H4 (cell line): ENCODE data around the gene NLN. TPM values are rescaled to one million over a fixed set of nuclear protein-coding genes. Genes with fewer than 3 reads are reported as not detected.
"Not testable (repeated sequence)": the region's sequence is repeated elsewhere in the genome, so short reads cannot be mapped to it uniquely, and the experiment has no call there.

Experiments used
- DNase-seq: peaks from one replicate; pipeline ENCODE4 v3.0.0-alpha.2; 2015; ENCODE audit warnings: low spot score
- total RNA-seq: library from RNA; depleted of rRNA; stranded (reverse); fragments of >200 nt; shearing (Covaris generic); gene quantifications from 2 replicates; pipeline ENCODE4 v1.2.3, GENCODE V29; 2014

The NLN gene
- total RNA-seq, 1 experiment from 2014 or later, result 33.6 TPM

DNA sequence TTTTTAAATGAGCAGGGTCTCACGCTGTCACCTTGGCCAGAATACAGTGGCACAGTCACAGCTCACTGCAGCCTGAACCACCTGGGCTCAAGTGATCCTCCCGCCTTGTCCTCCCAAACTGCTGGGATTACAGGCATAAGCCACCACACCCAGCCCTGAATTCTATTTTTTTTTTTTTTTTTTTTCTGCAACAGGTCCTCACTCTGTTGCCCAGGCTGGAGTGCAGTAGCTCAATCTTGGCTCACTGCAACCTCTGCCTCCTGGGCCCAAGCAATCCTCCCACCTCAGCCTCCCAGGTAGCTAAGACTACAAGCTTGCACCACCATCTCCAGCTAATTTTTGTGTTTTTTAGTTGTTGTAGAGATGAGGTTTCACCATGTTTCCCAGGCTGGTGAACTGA is 51.0 kb downstream of the NLN start:
- not testable (repeated sequence) for DNase-seq

DNA sequence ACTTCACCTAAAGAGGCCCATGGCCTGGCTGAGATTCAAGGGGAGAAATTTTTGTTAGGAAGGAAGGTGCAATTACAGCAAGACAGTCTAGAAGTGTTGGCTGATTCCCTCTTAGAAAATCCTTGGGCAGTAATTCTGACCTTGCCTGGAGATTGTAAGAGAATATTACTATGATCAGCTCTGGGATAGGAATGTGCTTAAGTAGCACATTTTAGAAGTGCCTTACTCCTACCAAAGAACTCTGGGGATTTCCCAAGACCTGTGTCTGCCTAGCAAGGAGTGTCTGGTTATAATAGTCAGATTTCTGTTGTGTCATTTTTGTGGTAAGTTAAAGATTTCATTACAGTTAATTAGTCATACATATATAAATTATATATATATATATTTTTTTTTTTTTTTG is 52.3 kb downstream of the NLN start:
- DNase-seq, result no peak

DNA sequence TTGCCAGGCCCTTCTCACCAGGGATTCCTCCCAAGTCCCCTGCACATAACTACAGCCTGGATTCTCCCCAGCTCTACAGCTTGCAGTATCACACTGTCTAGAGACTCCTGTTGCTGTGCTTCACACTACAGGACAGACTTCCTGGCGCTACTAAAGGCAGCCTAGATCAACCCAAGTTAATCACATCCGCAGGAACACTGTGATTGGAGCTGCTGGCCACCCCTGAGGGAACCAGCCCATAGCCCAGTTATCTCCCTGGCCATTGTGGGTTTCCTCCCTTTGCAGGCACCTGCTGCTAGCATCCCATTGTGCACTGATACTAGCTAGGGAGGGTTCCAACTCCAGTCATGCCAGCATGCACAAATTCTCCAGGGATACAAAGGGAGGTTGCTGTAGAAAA is 53.5 kb downstream of the NLN start:
- DNase-seq, result no peak

DNA sequence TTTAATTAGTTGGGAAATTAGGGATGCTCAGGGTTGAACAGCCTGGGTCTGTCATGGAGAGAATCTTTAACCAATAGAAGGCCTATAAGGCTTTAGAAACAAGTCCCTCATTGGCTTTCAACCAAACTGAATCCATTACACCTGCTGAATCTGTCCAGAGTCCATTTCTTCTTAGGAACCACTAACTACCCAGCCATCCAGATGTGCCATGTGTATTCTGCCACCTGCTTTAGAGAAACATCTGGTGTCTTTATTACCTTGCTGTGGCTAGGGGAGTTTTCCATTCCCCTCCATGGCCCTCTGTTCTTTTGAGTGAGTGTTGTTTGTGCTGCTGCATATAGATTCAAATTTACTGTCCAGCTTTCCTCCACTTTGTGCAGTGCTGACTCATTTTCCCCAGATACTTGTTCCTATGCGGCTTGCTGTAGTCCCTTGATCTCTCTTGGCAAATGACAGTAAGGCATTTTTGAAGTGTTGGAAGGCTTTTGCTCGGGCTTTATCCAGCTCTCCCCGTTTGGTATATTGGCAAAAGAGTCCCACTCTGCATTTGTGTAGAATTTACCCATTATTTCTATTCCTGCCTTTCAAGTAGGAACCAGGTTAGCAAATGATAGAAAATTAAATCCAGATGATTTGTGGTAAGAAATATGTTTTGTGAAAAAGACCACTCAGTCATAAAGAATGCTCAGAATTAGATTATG is 54.6 kb downstream of the NLN start:
- DNase-seq, result no peak

DNA sequence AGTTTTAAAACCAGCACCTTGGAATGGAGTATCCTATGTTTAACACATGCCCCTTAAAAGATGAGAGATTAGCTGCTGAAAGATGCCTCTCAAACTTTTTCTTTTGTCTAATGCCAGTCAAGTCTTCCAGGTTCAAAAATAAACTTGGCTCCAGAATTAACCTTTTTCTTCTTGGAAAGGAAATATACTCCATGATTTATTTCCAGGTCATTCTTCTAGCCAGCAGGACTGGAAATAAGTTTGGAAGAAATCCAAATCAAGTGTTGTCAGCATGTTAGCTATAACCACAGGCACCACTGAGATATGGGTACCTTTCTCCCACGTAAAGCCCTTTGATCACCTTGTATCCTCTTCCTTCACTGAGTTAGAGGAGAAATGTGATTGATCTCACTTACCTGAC is 56.1 kb downstream of the NLN start:
- no peak for DNase-seq

DNA sequence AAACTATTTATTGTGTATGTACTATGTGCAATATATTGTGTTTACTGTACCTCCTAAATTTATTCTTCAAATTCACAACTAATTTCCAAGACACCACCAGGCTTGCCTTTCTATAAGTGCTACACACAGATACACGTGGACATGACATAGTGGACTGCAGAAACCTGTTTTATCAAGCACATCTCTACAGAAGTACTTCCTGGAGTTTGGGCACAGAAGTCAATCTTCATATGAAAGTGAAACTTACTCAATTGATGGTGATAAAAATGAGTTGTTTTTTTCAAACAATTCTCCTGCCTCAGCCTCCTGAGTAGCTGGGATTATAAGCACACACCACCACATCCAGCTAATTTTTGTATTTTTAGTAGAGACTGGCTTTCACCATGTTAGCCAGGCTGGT is 57.6 kb downstream of the NLN start:
- DNase-seq, result no peak

DNA sequence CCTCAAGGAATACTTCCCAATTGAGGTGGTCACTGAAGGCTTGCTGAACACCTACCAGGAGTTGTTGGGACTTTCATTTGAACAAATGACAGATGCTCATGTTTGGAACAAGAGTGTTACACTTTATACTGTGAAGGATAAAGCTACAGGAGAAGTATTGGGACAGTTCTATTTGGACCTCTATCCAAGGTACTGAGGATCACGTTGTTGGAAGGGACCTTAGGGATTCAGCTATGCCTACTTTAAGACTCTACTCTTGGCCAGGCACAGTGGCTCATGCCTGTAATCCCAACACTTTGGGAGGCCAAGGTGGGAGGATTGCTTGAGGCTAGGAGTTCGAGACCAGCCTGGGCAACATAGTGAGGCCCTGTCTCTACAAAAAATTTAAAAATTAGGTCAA is 66.3 kb downstream of the NLN start:
- DNase-seq, result not testable (repeated sequence)

DNA sequence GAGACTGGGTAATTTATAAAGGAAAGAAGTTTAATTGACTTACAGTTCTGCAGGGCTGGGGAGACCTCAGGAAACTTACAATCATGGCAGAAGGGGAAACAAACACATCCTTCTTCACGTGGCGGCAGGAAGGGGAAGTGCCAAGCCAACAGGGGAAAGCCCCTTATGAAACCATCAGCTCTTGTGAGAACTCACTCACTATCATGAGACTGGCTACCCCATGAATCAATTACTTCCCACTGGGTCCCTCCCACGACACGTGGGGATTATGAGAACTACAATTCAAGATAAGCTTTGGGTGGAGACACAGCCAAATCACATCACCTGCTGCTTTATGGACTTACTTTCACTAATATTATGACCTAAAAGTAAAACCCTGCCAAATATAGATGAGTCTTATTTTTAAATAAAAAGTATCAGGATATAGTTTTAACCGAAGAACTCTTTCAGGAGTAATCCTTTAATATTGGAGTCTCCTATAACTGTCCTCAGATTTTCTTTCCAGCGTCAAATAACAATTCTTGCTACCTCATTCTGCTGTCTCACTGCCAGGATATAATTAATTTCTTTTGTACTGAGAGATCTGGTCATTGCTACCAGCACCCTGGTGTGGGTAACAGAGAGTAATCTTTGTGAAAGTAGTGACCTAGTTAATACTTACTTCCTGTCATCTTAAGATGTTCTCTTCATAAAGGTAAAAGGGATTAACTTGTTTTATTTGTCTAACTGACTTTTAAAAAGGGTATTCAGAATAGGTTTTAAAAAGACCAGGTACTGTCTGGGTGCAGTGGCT is 68.6 kb downstream of the NLN start:
- DNase-seq, result no peak

DNA sequence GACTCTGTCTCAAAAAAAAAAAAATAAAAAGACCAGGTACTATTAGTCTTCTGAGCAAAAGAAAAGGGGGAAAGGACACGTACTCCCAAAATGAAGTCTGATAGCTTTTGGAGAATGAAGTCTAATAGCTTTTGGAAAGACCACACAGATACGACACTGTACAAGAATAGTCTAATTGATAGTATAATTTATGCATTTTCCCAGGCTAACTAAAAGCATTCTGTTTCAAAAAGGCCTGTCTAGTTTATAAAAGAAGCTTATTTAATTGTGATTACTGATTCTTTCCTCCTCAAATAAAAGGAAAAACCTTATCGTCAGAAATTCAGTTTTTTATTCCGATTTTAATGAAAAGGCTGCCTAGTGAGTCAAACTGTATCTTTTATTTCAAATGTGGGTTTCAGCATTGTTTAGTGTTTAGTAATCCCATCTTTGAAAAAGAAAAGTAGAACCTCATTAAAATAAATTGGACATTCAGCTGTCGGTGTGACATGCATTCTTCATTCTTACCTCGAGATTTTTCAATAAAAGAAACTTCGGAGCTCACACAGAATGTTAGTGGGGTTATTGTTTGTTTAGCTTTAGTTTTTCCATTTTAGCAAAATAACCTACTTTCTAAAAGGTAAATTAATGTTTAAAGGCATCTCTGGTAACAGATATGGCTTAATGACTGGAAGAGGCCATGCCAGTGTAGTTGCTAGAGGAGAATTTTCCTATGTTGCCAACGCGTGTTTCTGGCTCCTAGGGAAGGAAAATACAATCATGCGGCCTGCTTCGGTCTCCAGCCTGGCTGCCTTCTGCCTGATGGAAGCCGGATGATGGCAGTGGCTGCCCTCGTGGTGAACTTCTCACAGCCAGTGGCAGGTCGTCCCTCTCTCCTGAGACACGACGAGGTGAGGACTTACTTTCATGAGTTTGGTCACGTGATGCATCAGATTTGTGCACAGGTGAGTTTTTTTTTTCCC is 70.0 kb downstream of the NLN start:
- DNase-seq, result no peak

DNA sequence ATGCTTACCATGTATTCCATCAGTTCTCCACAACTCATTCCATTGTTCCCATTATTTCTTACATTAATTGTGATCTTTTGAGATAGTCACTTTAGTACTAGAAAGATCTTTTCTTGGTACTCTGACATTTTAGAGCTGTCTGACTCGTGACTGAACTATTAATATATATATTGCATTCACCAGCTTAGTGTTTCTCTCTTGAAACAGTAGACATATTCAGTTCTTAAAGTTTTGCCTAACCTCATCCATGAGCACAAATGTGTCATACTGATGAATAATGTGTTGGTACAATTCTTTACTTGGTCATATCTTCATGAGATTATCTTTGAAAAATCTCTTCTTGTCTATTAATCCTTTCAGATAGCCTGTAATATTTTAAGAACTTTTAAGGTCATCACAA is 74.3 kb downstream of the NLN start:
- no peak for DNase-seq

DNA sequence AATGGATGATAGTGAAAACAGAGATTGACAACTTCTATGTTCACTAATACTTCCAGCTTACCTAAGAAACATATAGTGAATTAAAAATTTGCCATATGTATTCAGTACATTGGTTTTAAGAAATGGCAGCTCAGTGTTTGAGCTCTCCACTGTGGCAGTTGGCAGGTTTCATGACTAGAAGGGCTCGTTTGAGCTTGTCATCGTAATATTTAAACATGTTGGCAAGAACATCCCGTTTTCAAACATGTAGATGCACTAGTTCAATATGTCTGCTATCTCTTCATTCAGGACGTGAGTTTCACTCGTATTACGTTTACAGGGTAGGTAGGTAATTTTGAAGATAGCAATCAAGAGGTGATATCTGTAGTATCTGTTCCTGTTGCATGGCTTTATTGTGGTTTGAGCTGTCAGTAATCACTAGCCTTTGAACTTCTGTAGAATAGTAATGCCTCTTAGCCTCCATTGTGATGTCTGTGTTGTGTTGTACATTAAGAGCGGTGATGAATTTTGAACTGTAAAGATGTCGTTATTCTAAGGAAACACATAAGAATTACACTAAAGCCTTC is 74.8 kb downstream of the NLN start:
- DNase-seq, result no peak

DNA sequence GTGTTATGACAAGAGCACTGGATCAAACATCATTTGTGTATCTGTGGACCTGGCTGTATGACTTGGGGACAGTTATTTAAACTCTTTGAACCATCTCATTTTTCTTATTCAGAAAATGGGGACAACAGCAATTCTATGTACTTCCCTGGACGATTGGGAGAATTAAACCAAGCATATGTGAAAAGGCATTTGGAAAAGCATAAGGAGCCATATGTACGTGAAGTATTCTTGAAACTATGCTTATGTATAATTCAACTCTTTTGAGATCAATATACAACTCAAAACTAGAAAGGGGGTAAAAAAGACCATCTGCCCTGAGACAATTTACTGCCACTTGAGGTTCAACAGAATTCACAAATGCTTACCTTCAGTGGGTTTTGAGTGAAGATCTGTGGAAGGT is 75.5 kb downstream of the NLN start:
- DNase-seq, result no peak

DNA sequence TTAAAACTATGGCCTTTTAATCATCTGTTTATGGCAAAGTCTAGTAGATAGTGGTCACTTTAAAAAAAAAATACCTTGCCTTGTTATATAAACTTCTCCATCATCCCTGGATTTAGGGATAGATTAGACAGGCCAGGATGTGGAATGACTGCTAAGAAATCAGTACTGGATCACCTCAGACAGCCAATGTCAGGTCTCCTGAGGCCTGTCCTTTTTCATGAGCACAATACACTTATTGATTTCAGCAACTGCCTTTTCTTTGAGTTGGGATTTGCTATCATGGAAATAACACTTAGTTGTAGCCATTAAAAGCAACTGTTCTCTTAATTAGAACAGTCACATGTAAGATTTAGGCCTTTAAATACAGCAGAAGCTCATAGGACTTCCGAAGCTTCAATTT is 77.9 kb downstream of the NLN start:
- no peak for DNase-seq

DNA sequence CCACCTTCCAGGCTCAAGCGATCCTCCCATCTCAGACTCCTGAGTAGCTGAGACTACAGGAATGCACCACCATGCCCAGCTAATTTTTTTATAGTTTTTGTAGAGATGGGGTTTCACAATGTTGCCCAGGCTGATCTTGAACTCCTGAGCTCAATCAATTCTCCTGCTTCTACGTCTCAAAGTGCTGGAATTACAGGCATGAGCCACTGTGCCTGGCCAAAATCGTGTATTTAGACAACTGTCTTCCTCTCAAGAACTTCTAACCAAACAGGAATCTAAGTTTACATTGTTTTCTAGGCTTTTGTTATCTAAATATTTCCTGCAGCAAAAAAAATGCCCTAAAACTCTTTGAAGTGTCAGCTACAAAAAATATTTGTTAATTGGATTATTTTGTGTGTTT is 78.8 kb downstream of the NLN start:
- DNase-seq, result no peak

DNA sequence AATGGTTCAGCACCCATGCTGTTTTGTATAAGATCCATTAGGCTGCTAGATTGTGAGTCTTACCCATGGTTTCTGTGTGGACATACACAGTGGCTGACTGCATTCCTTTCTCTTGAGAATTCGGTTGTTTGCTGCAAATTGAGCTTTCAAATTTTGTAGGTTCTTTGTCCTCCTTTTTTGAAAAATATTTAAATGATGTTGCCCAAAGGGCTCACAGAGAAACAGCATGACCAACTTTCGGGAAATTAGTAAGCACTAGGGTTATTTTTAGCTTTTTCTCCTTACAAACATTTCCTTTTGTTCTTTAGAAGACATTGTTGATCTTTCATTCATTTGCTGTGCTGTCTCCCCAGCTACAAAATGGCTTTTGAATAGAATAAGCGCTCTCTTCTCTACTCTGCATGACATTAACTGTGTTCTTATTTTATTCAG is 79.4 kb downstream of the NLN start:
- DNase-seq, result no peak

DNA sequence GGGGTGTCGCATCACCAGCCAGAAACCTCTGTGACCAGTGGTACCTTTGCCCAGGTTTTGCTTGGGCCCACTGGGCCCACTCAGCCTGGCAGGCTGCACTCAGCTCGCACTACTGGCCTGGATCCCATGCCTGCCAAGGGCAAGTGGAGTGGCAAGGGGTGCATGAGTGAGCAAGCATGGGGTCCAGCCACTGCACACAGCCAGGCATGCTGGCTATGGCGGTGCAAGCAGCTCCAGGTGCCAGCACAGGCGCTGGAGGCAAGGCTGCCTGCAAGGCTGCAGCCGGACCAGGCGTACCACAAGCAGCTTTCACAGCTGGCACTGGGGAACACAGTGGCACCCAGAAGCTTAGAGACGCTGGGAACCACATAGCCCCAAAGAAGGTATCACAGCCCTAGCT is 80.1 kb downstream of the NLN start:
- DNase-seq, result no peak

DNA sequence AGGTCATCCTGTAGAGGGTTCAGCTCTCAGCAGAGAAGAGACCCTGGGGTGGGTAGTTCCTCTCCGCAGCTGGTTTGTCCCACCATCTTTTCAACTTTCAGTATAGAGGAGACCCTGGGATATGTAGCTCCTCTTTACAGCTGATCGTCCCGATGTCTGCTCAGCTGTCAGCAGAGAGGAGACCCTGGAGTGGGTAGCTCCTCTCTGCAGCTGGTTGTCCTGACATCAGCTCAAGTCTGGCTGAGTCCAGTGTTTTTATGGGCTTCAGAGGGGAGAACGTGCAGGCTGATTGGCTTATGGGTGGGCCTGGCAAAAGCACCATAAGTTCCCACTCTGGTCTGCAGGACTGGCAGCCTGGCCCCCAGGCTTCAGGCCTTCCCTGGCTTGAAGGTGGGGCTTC is 80.8 kb downstream of the NLN start:
- DNase-seq, result no peak

DNA sequence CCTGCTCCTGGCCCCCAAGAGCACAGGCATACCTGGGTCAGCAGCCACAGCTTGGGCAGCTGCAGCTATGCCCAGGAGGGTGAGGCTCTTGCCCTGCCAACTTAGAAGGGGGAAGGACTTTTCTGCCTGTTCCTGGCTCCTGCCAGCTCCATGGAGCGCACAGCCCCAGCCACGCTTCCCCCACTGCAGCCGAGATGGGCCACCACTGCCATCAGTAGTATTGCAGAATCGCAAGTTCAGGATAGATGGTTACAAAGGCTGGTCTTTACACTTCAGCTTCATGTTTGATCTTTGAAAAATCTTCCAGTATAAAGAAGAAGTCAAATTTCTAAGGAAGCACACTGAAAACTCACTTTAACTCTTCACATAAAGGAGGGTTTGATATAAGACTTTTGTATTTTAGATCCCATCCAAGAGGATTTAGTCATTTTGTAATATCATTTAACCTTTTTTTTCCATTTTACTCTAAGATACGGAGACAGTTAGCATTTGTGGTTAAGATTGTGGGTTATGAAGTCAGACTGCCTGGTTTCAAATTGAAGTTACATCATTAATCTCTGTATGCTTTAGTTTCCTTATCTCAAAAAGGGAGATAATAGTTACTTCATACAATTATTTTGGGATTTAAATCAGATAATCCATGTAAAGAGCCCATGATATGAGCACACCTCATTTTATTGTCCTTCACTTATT is 81.8 kb downstream of the NLN start:
- DNase-seq, result no peak

DNA sequence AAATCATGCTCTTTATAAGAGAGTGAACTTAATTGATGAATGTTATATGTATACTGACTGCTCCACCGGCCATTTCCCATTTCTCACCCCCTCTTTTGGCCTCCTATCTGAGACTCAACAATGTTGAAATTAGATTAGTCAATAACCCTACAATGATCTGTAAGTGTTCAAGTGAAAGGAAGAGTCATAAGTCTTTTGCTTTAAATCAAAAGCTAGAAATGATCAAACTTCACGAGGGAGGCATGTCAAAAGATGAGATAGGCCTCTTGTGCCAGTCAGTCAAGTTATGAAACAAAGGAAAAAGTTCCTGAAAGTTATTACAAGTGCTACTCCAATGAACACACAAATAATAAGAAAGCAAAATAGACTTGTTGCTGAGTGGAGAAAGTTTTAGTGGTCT is 83.1 kb downstream of the NLN start:
- no peak for DNase-seq

DNA sequence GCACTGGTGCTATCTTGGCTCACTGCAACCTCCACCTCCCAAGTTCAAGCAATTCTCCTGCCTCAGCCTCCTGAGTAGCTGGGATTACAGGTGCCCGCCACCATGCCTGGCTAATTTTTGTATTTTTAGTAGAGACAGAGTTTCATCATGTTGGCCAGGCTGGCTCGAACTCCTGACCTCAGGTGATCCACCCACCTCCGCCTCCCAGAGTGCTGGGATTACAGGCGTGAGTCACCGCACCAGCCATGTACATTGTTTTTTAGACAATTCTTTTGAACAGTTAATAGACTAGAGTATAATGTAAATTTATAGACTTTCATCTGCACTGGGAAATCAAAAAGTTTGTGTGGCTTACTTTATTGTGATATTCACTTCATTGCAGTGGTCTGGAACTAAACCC is 85.5 kb downstream of the NLN start:
- DNase-seq, result not testable (repeated sequence)

DNA sequence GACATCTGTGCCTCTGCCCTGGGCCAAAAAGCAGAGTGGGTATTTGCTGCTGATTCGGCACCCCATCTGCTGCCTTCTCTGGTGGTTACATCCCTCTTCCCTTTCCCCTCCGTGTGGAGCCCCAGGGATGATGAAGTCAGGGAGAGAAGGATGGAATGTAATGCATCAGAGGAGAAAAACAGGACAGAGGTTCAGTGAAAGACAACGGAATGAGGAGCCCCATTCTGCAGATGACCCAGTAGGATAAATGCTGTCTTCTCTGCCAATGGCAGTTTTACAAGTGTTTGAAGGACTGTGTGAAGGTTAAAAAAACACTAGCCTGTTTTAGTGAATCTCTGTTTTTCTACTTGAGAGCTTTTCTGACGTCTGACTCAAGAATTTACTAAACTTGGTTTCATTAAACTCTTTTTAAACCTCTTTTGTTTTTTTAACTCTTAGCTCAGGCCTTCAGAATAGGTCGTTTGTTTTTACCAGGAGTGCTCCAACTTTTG is 86.3 kb downstream of the NLN start:
- DNase-seq, result no peak
